ENCODE measurements around the gene TUBGCP2. TPM values are rescaled to one million over a fixed set of nuclear protein-coding genes. Genes with fewer than 3 reads are reported as not detected.

TUBGCP2 gene
- total RNA-seq, 1 donor, result 60.8 TPM

DNA sequence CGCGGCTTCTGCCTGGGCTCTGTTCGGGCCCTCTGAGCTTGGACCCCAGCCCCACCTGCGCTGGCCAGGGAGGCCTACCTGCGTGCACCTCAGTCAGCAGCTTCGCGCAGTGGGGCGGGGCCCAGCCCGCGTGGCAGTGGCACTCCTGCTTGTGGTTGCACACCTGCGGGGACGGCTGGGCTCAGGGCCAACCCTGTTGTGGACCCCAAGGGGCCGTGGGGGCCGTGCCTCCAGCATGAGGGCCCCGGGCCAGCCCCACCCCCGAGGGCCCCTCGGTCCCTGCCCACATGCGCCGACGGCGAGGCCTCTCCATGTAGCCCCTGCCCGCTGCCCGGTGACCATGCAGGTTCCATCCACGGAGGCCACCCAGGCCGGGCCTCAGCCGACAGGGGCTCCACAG lies 39.3 kb downstream of the TUBGCP2 start:
- H3K4me1 ChIP-seq (ENCODE audit: insufficient read depth, low read length), result no peaks in the 10 kb centered on the region
- H2AFZ ChIP-seq (ENCODE audit: low read length), result no peak overlapping the region
- no peaks in the 10 kb centered on the region for H3K36me3 ChIP-seq (ENCODE audit: insufficient read depth, low read length)
- no peak overlapping the region for H3K4me3 ChIP-seq (ENCODE audit: insufficient read depth, low read length)
- no peaks in the 10 kb centered on the region for H3K27me3 ChIP-seq (ENCODE audit: insufficient read depth, low read length)
- no peak overlapping the region for H3K4me2 ChIP-seq (ENCODE audit: insufficient read depth, low read length)
- H3K9me3 ChIP-seq (ENCODE audit: low read depth, low read length), result no peaks in the 10 kb centered on the region
- no peak overlapping the region for H3K27ac ChIP-seq (ENCODE audit: low read depth, low read length)
- DNase-seq (ENCODE audit: insufficient read length, low spot score, missing footprints), result no peak
- H4K20me1 ChIP-seq (ENCODE audit: insufficient read depth, low read length), result no peaks in the 10 kb centered on the region
- no peaks in the 10 kb centered on the region for H3K79me2 ChIP-seq (ENCODE audit: insufficient read depth, low read length)
- TF ChIP-seq, protein P1, sequence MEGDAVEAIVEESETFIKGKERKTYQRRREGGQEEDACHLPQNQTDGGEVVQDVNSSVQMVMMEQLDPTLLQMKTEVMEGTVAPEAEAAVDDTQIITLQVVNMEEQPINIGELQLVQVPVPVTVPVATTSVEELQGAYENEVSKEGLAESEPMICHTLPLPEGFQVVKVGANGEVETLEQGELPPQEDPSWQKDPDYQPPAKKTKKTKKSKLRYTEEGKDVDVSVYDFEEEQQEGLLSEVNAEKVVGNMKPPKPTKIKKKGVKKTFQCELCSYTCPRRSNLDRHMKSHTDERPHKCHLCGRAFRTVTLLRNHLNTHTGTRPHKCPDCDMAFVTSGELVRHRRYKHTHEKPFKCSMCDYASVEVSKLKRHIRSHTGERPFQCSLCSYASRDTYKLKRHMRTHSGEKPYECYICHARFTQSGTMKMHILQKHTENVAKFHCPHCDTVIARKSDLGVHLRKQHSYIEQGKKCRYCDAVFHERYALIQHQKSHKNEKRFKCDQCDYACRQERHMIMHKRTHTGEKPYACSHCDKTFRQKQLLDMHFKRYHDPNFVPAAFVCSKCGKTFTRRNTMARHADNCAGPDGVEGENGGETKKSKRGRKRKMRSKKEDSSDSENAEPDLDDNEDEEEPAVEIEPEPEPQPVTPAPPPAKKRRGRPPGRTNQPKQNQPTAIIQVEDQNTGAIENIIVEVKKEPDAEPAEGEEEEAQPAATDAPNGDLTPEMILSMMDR (IDR thresholded peaks at IDR 0.05; ENCODE audit: extremely low read depth, low read depth, low read length), result no peak

DNA sequence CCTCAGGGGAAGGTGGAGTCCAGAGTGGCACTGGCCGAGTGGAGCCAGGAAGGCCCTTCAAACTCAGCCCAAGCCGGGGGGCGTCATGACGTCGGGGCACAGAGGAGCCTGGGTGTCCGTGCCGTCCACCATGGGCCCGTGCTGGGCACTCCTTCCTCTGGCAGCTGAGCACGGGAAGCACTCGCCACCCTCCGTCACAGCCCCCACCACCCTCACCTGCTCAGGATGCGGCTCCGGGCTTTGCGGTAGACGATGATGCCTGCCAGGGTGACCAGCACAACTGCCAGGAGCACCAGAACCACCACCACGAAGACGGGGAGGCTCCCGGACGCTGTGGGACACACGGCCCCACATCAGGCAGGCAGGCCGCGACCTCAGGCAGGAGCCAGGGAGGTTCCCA lies 40.1 kb downstream of the TUBGCP2 start:
- Histone ChIP-seq H3K27me3 (ENCODE audit: insufficient read depth, low read length) (no peaks in the 10 kb centered on the region), H3K36me3 (ENCODE audit: insufficient read depth, low read length) (no peaks in the 10 kb centered on the region), H3K4me3 (ENCODE audit: insufficient read depth, low read length) (no peak overlapping the region), H2AFZ (ENCODE audit: low read length) (no peak overlapping the region), H3K4me2 (ENCODE audit: insufficient read depth, low read length) (no peak overlapping the region), H3K79me2 (ENCODE audit: insufficient read depth, low read length) (no peaks in the 10 kb centered on the region), H3K4me1 (ENCODE audit: insufficient read depth, low read length) (no peaks in the 10 kb centered on the region), H4K20me1 (ENCODE audit: insufficient read depth, low read length) (no peaks in the 10 kb centered on the region), H3K9me3 (ENCODE audit: low read depth, low read length) (no peaks in the 10 kb centered on the region), H3K27ac (ENCODE audit: low read depth, low read length) (no peak overlapping the region)
- TF ChIP-seq, protein P1 (IDR thresholded peaks at IDR 0.05; ENCODE audit: extremely low read depth, low read depth, low read length), result no peak
- DNase-seq (ENCODE audit: insufficient read length, low spot score, missing footprints), result peak; percentile 89

DNA sequence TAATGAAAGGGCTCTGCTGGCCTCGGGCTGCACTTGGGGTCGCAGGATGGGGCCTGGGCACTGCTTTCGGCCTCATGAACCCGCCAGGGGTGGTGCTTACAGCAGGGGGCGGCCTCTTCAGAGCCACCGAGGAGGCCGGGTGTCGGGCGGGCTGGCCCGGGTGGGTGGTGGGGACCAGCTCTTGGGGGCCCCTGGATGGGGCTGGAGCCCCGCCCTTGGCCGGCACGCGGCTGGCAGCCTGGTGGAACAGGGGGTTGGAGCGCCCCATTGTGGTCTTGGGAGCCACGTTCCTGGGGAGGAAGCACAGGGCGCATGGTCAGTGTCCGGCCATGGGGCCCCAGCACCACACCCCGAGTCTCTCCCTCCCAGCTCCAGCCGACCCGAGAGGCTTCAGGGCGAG lies 40.8 kb downstream of the TUBGCP2 start:
- no peak overlapping the region for H2AFZ ChIP-seq (ENCODE audit: low read length)
- H3K27ac ChIP-seq (ENCODE audit: low read depth, low read length), result no peak overlapping the region
- DNase-seq (ENCODE audit: insufficient read length, low spot score, missing footprints), result no peak

DNA sequence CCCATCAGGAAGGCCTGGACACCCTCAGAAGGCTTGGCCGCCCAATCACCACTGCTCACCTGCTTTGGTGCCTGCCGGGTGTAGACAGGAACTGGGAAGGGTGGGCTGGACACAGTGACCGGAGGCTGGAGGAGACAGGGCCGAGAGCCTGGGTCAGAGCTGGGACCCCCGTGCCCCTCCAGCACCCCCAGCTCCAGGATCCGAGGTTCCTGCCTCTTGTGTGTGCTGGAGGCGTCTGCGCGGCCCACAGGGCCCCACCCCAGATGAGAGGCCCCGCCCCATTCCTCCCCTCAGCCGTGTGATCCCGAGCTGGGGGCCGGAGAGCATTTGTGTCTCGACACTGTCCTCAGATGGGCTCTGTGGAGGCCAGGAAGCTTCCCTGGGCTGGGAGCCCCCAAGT lies 41.4 kb downstream of the TUBGCP2 start:
- peaks cover 7% of the 10 kb centered on the region for H3K27me3 ChIP-seq (ENCODE audit: insufficient read depth, low read length)
- no peaks in the 10 kb centered on the region for H3K4me1 ChIP-seq (ENCODE audit: insufficient read depth, low read length)
- H3K27ac ChIP-seq (ENCODE audit: low read depth, low read length), result no peak overlapping the region
- no peak overlapping the region for H3K4me3 ChIP-seq (ENCODE audit: insufficient read depth, low read length)
- no peaks in the 10 kb centered on the region for H3K9me3 ChIP-seq (ENCODE audit: low read depth, low read length)
- TF ChIP-seq, protein P1 (IDR thresholded peaks at IDR 0.05; ENCODE audit: extremely low read depth, low read depth, low read length), result no peak
- DNase-seq (ENCODE audit: insufficient read length, low spot score, missing footprints), result peak; percentile 89
- H3K36me3 ChIP-seq (ENCODE audit: insufficient read depth, low read length), result no peaks in the 10 kb centered on the region
- H4K20me1 ChIP-seq (ENCODE audit: insufficient read depth, low read length), result peaks cover 3% of the 10 kb centered on the region
- no peak overlapping the region for H2AFZ ChIP-seq (ENCODE audit: low read length)
- no peaks in the 10 kb centered on the region for H3K79me2 ChIP-seq (ENCODE audit: insufficient read depth, low read length)
- no peak overlapping the region for H3K4me2 ChIP-seq (ENCODE audit: insufficient read depth, low read length)

More for the DNA sequence above, 40.8 kb downstream of the TUBGCP2 start:
- Histone ChIP-seq H3K27me3 (ENCODE audit: insufficient read depth, low read length) (peaks cover 4% of the 10 kb centered on the region), H3K36me3 (ENCODE audit: insufficient read depth, low read length) (no peaks in the 10 kb centered on the region), H3K4me3 (ENCODE audit: insufficient read depth, low read length) (no peak overlapping the region), H3K79me2 (ENCODE audit: insufficient read depth, low read length) (no peaks in the 10 kb centered on the region), H3K9me3 (ENCODE audit: low read depth, low read length) (no peaks in the 10 kb centered on the region), H4K20me1 (ENCODE audit: insufficient read depth, low read length) (no peaks in the 10 kb centered on the region), H3K4me2 (ENCODE audit: insufficient read depth, low read length) (no peak overlapping the region), H3K4me1 (ENCODE audit: insufficient read depth, low read length) (no peaks in the 10 kb centered on the region)
- TF ChIP-seq, protein P1 (IDR thresholded peaks at IDR 0.05; ENCODE audit: extremely low read depth, low read depth, low read length), result no peak
